H1 (cell line): ENCODE data around the gene HDAC9. TPM values are rescaled to one million over a fixed set of nuclear protein-coding genes. Genes with fewer than 3 reads are reported as not detected.

Experiments
- CHD7 ChIP-seq: fragments of 300-600 bp; sonication (generic); IDR thresholded peaks from 2 replicates; pipeline ENCODE4 v1.7.1; 2012; ENCODE audit warnings: low read length, moderate library complexity, mild to moderate bottlenecking, inconsistent platforms; ENCODE audit not compliant: insufficient replicate concordance
- JUN ChIP-seq: IDR thresholded peaks from 2 replicates; pipeline ENCODE4 v1.6.1; 2011; ENCODE audit warnings: low read depth, mild to moderate bottlenecking, improper control_type of control experiment, low read length
- polyA plus RNA-seq, 7 experiments: library from polyadenylated mRNA; depleted of rRNA in 3 of 7; stranded (reverse) in 5 of 7; unstranded in 2 of 7; fragments of >200 nt in 5 of 7; fragments of 200-250 nt in 2 of 7; gene quantifications; 1 replicate in 5 of 7; 2 replicates in 1 of 7; 4 replicates in 1 of 7; pipeline versions ENCODE4 v1.2.1 to v1.2.3, GENCODE V29; 2011 to 2013; ENCODE audit warnings: missing spikeins in 2 of 7, mixed read lengths in 2 of 7
- total RNA-seq: library from RNA; stranded (reverse); fragmentation: NEBNext Ultra II Directional; extraction: Animal tissue kit (Norgen Biotek cat#: 25700); gene quantifications from 2 replicates; pipeline ENCODE4 v1.2.1, GENCODE V29; 2021

The HDAC9 gene
- total and polyA plus RNA-seq, 2 of the 8 experiments (the other 6 are each of a cell fraction or from before 2014, with no cell fraction given): 9.5 to 13.1 TPM

- TF ChIP-seq CHD7: no peak
- TF ChIP-seq JUN: no peak
Observed at GRCh38 chr7:18844735-18845134, 349.2 kb downstream of the HDAC9 start (continued).
